ENCODE results near the gene LDB3.

DNA sequence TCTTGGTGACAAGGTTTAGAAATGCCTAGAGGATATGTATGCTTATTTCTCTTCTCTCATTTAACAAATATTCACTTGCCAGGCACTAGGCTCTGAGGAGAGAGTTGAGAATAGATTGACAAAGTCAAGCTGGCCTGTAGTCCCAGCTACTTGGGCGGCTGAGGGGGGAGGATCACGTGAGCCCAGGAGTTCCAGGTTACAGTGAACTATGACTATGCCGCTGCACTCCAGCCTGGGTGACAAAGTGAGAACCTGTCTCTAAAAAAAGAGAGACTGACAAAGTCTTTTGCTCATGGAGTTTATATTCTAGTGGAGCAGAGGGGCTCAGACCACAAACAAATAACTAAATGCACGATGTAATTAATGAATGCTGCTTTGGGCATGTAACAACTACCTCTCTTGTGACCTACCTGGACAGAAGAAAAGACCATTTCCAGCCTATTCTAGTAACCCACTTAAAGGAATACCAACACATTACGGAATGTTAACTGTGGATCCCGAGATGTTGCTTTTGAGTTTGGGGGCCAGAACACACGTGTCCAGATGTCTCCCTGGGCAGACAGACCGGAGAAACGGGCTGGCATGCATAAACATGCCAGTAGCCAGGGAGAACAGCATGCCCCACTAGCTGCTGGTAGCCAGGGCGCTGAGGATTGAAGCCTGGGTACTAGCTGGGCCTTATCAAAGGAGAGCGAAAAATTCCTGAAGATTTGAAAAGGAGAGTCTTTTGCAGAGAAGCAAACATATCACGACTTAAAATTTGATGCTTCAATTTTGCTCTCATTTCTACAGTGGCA is 85.5 kb downstream of the LDB3 start:
- TF ChIP-seq ZNF677 (tag by site-specific recombination; IDR thresholded peaks at IDR 0.05) (no peak), ZNF335 (tag by site-specific recombination; conservative IDR thresholded peaks at IDR 0.05) (no peak)
